H1 (cell line): ENCODE results near the gene RXFP4. TPM values are rescaled to one million over a fixed set of nuclear protein-coding genes. Genes with fewer than 3 reads are reported as not detected.

Experiments used
- GABPA ChIP-seq: IDR thresholded peaks from 2 replicates; pipeline ENCODE4 v1.6.1; 2011; ENCODE audit warnings: mild to moderate bottlenecking, low read length, moderate library complexity, borderline replicate concordance; ENCODE audit not compliant: insufficient read depth
- RFX5 ChIP-seq: IDR thresholded peaks from 2 replicates; pipeline ENCODE4 v1.6.1; 2011; ENCODE audit warnings: low read depth, low read length, improper control_type of control experiment, borderline replicate concordance
- SUZ12 ChIP-seq: fragments of 200-600 bp; sonication (generic); IDR thresholded peaks from 2 replicates; pipeline ENCODE4 v1.6.1; 2012; ENCODE audit warnings: mild to moderate bottlenecking, inconsistent platforms, low read length, moderate library complexity, mixed read lengths
- TBP ChIP-seq: IDR thresholded peaks from 2 replicates; pipeline ENCODE4 v1.6.1; 2011; ENCODE audit warnings: low read depth, low read length, improper control_type of control experiment
- polyA plus RNA-seq, 7 experiments: library from polyadenylated mRNA; depleted of rRNA in 3 of 7; stranded (reverse) in 5 of 7; unstranded in 2 of 7; fragments of >200 nt in 5 of 7; fragments of 200-250 nt in 2 of 7; gene quantifications; 1 replicate in 5 of 7; 2 replicates in 1 of 7; 4 replicates in 1 of 7; pipeline versions ENCODE4 v1.2.1 to v1.2.3, GENCODE V29; 2011 to 2013; ENCODE audit warnings: missing spikeins in 2 of 7, mixed read lengths in 2 of 7
- total RNA-seq: library from RNA; stranded (reverse); fragmentation: NEBNext Ultra II Directional; extraction: Animal tissue kit (Norgen Biotek cat#: 25700); gene quantifications from 2 replicates; pipeline ENCODE4 v1.2.1, GENCODE V29; 2021

Gene RXFP4
- total and polyA plus RNA-seq, 2 of the 8 experiments (the other 6 are each of a cell fraction or from before 2014, with no cell fraction given): not detected

GRCh38 chr1:155920717-155921116, 20.7 kb upstream of the RXFP4 start (continued):
- no peak for TF ChIP-seq TBP
- TF ChIP-seq RFX5: no peak
- TF ChIP-seq GABPA: no peak
- TF ChIP-seq SUZ12: no peak
